Neuron (in vitro differentiated cells): ENCODE results near the gene GPR61.

Experiments
- H2AFZ ChIP-seq: one replicate; pipeline ENCODE4 v1.6.1; 2013; ENCODE audit warnings: low read depth, mild to moderate bottlenecking, inconsistent platforms, low read length, moderate library complexity
- H3K27me3 ChIP-seq: one replicate; pipeline ENCODE4 v1.6.1; 2013; ENCODE audit warnings: low read length; ENCODE audit not compliant: insufficient read depth
- H3K36me3 ChIP-seq: one replicate; pipeline ENCODE4 v1.6.1; 2013; ENCODE audit warnings: low read length; ENCODE audit not compliant: insufficient read depth
- H3K4me1 ChIP-seq: one replicate; pipeline ENCODE4 v1.6.1; 2013; ENCODE audit warnings: low read length; ENCODE audit not compliant: insufficient read depth
- H3K4me3 ChIP-seq: 2 replicates; pipeline ENCODE4 v1.5.1; 2013; ENCODE audit warnings: mild to moderate bottlenecking, low read length, moderate library complexity
- H3K9me3 ChIP-seq: one replicate; pipeline ENCODE4 v1.6.1; 2013; ENCODE audit warnings: low read length

The GPR61 gene

DNA sequence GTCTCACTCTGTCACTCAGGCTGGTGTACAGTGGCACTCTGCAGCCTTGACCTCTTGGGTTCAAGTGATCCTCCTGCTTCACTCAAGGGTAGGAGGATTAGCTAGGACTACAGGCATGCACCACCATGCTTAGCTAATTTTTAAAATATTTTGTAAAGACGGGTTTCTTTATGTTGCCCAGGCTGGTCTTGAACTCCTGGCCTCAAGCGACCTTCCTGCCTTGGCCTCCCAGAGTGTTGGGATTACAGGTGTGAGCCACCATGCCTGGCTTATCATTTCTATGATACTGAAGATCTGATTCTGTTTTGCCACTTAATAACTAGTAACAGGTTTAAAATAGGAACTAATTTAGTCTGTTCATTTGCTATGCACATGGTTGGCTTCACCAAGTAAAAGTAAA, 42.3 kb downstream of the GPR61 start:
- H3K36me3 ChIP-seq = peaks cover 73% of the 10 kb centered on the region
- no peak overlapping the region for H2AFZ ChIP-seq
- H3K4me3 ChIP-seq = no peak overlapping the region
- H3K9me3 ChIP-seq = no peaks in the 10 kb centered on the region
- H3K4me1 ChIP-seq = no peaks in the 10 kb centered on the region
- no peaks in the 10 kb centered on the region for H3K27me3 ChIP-seq

GRCh38 chr1:109584766-109585165, 45.1 kb downstream of the GPR61 start:
- Histone ChIP-seq H3K9me3 (no peaks in the 10 kb centered on the region), H3K4me3 (no peak overlapping the region), H3K4me1 (no peaks in the 10 kb centered on the region), H3K36me3 (peaks cover 78% of the 10 kb centered on the region), H3K27me3 (no peaks in the 10 kb centered on the region), H2AFZ (no peak overlapping the region)

DNA sequence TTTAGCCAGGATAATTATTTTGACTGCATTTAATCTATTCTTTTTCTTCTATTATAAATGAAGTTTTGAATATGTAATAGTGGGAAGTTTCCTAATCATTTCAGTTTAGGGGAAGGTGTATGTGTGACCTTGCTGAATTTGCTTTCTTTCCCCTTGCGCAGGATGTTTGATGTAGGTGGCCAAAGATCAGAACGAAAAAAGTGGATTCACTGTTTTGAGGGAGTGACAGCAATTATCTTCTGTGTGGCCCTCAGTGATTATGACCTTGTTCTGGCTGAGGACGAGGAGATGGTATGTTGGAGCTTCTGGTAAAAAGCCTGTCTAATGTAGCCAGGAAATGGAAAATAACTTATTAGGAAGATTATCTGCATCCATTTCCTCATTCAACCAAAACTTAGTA, 46.4 kb downstream of the GPR61 start:
- H3K9me3 ChIP-seq = no peaks in the 10 kb centered on the region
- no peaks in the 10 kb centered on the region for H3K27me3 ChIP-seq
- no peak overlapping the region for H3K4me3 ChIP-seq
- no peaks in the 10 kb centered on the region for H3K4me1 ChIP-seq
- H2AFZ ChIP-seq = no peak overlapping the region
- H3K36me3 ChIP-seq = peaks cover 79% of the 10 kb centered on the region

GRCh38 chr1:109589177-109589576, 49.5 kb downstream of the GPR61 start:
- Histone ChIP-seq H3K36me3 (peaks cover 92% of the 10 kb centered on the region), H3K27me3 (no peaks in the 10 kb centered on the region), H3K4me1 (no peaks in the 10 kb centered on the region), H3K9me3 (no peaks in the 10 kb centered on the region), H2AFZ (no peak overlapping the region), H3K4me3 (no peak overlapping the region)

DNA sequence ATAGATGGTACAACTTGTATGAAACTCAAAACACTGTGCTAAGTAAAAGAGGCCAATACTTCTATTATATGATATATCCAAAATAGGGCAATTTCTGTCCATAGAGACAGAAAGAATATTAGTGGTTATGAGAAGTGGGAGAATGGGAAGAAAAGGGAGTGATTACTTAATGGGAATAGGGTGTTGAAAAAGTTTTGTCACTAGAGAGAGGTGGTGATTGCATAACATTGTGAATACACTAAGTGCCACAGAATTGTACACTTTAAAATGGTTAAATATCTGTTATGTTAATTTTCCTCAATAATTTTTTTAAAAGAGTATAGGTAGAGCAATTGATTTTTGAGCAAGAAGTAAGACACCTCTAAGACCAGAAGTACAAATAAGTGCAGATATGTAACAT, 50.0 kb downstream of the GPR61 start:
- Histone ChIP-seq H3K4me3 (no peak overlapping the region), H2AFZ (no peak overlapping the region), H3K9me3 (no peaks in the 10 kb centered on the region), H3K27me3 (no peaks in the 10 kb centered on the region), H3K4me1 (no peaks in the 10 kb centered on the region), H3K36me3 (peaks cover 90% of the 10 kb centered on the region)

DNA sequence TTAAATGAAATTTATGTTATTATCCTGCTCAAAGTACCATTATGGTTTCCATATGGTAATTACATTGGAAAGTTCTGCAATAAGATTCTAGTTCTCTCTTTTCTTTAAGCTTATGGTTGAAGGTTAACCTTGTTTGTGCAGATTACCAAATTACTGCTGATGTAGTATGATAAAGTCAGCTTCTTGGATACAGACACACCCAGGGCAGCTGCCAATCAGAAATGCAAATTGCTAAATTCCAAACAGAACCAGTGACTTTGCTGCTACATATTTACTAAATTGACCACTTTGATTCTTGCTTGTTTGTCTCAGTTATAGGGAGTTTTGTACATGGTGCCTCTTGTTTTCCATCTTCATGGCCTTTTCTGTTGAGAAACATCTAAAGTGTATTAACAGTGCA, 53.2 kb downstream of the GPR61 start:
- H3K4me1 ChIP-seq = no peaks in the 10 kb centered on the region
- no peak overlapping the region for H3K4me3 ChIP-seq
- peaks cover 75% of the 10 kb centered on the region for H3K36me3 ChIP-seq

GRCh38 chr1:109595531-109595930, 55.9 kb downstream of the GPR61 start:
- Histone ChIP-seq H3K27me3 (no peaks in the 10 kb centered on the region), H3K4me3 (no peak overlapping the region), H2AFZ (no peak overlapping the region), H3K36me3 (peaks cover 61% of the 10 kb centered on the region), H3K4me1 (no peaks in the 10 kb centered on the region), H3K9me3 (no peaks in the 10 kb centered on the region)

More for the DNA sequence above, 53.2 kb downstream of the GPR61 start:
- Histone ChIP-seq H2AFZ (no peak overlapping the region), H3K9me3 (no peaks in the 10 kb centered on the region), H3K27me3 (no peaks in the 10 kb centered on the region)
